Loucy (cell line): ENCODE data around the gene PRPS1.

Experiments
- EZH2phosphoT487 ChIP-seq: fragments of 200-600 bp; IDR thresholded peaks from 2 replicates; pipeline ENCODE4 v1.6.1; 2018; ENCODE audit warnings: antibody characterized with exemption, mild to moderate bottlenecking, moderate library complexity, borderline replicate concordance
- TF ChIP-seq, protein P1 (sequence below): fragments of 200-600 bp; sonication (generic); conservative IDR thresholded peaks from 2 replicates; pipeline ENCODE4 v1.5.1; 2014; ENCODE audit warnings: mild to moderate bottlenecking, antibody characterized with exemption, low read length

DNA sequence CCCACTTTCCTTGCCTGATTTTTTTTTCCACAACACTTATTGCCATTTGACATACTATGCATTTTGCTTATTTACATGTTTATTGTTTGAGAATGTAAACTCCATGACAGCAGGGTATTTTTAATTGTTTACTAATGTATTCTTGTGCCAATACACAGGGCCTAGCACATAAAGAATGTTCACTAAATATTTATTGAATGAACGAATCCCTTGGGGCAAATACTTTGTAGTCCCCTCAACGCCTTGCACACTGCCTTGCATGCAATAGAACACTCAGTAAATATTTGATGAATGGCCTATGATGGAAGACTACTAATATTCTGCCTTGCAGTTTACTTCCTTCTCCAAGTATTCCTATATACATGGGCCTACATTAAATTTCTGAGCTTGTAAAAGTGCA, 1.4 kb upstream of the PRPS1 start:
- no peak for TF ChIP-seq EZH2phosphoT487
- TF ChIP-seq, protein P1, sequence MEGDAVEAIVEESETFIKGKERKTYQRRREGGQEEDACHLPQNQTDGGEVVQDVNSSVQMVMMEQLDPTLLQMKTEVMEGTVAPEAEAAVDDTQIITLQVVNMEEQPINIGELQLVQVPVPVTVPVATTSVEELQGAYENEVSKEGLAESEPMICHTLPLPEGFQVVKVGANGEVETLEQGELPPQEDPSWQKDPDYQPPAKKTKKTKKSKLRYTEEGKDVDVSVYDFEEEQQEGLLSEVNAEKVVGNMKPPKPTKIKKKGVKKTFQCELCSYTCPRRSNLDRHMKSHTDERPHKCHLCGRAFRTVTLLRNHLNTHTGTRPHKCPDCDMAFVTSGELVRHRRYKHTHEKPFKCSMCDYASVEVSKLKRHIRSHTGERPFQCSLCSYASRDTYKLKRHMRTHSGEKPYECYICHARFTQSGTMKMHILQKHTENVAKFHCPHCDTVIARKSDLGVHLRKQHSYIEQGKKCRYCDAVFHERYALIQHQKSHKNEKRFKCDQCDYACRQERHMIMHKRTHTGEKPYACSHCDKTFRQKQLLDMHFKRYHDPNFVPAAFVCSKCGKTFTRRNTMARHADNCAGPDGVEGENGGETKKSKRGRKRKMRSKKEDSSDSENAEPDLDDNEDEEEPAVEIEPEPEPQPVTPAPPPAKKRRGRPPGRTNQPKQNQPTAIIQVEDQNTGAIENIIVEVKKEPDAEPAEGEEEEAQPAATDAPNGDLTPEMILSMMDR = no peak
